Parathyroid adenoma (tissue), 2 donors: Measurements from ENCODE around the gene RHBG.

Experiments used
- H2AFZ ChIP-seq: fragments of 300-600 bp; sonication (generic); one replicate; pipeline ENCODE4 v1.7.0; 2017; ENCODE audit warnings: antibody characterized with exemption, mild to moderate bottlenecking
- H3K27ac ChIP-seq: fragments of 300-600 bp; sonication (generic); one replicate; pipeline ENCODE4 v1.7.0; 2017
- H3K27me3 ChIP-seq: fragments of 300-600 bp; sonication (generic); one replicate; pipeline ENCODE4 v1.7.0; 2017; ENCODE audit warnings: low read length; ENCODE audit not compliant: control insufficient read depth, insufficient read depth
- H3K36me3 ChIP-seq: fragments of 300-600 bp; sonication (generic); one replicate; pipeline ENCODE4 v1.7.0; 2017; ENCODE audit warnings: low read length; ENCODE audit not compliant: control insufficient read depth, insufficient read depth
- H3K4me1 ChIP-seq: fragments of 300-600 bp; sonication (generic); one replicate; pipeline ENCODE4 v1.7.0; 2017; ENCODE audit warnings: control low read depth
- H3K4me2 ChIP-seq: fragments of 300-600 bp; sonication (generic); one replicate; pipeline ENCODE4 v1.7.0; 2017; ENCODE audit warnings: low read length
- H3K4me3 ChIP-seq: fragments of 300-600 bp; sonication (generic); one replicate; pipeline ENCODE4 v1.7.0; 2017; ENCODE audit warnings: low read depth, low read length
- H3K79me2 ChIP-seq: fragments of 300-600 bp; sonication (generic); one replicate; pipeline ENCODE4 v1.7.0; 2017; ENCODE audit warnings: control low read depth
- H3K9ac ChIP-seq: fragments of 300-600 bp; sonication (generic); one replicate; pipeline ENCODE4 v1.7.0; 2017; ENCODE audit warnings: mild to moderate bottlenecking
- H3K9me3 ChIP-seq: fragments of 300-600 bp; sonication (generic); one replicate; pipeline ENCODE4 v1.7.0; 2017; ENCODE audit warnings: low read length; ENCODE audit not compliant: control insufficient read depth
- TF ChIP-seq, protein P1 (sequence below): fragments of 300-600 bp; sonication (generic); IDR thresholded peaks from one replicate; pipeline ENCODE4 v1.7.0; 2017; ENCODE audit warnings: antibody characterized with exemption, mild to moderate bottlenecking
- donor health status: primary hyperparathyroidism.

Gene RHBG

GRCh38 chr1:156418416-156419070 lies 49.5 kb downstream of the RHBG start:
- H3K79me2 ChIP-seq: no peaks in the 10 kb centered on the region
- no peaks in the 10 kb centered on the region for H3K9me3 ChIP-seq
- no peak overlapping the region for H3K4me2 ChIP-seq
- H3K4me3 ChIP-seq: no peak overlapping the region
- H3K9ac ChIP-seq: no peak overlapping the region
- H3K27ac ChIP-seq: no peak overlapping the region
- no peaks in the 10 kb centered on the region for H3K36me3 ChIP-seq
- H2AFZ ChIP-seq: no peak overlapping the region
- peaks cover 7% of the 10 kb centered on the region for H3K27me3 ChIP-seq
- peaks cover 5% of the 10 kb centered on the region for H3K4me1 ChIP-seq
- TF ChIP-seq, protein P1, sequence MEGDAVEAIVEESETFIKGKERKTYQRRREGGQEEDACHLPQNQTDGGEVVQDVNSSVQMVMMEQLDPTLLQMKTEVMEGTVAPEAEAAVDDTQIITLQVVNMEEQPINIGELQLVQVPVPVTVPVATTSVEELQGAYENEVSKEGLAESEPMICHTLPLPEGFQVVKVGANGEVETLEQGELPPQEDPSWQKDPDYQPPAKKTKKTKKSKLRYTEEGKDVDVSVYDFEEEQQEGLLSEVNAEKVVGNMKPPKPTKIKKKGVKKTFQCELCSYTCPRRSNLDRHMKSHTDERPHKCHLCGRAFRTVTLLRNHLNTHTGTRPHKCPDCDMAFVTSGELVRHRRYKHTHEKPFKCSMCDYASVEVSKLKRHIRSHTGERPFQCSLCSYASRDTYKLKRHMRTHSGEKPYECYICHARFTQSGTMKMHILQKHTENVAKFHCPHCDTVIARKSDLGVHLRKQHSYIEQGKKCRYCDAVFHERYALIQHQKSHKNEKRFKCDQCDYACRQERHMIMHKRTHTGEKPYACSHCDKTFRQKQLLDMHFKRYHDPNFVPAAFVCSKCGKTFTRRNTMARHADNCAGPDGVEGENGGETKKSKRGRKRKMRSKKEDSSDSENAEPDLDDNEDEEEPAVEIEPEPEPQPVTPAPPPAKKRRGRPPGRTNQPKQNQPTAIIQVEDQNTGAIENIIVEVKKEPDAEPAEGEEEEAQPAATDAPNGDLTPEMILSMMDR: no peak

GRCh38 chr1:156419854-156420204 lies 50.8 kb downstream of the RHBG start:
- H3K27me3 ChIP-seq: peaks cover 7% of the 10 kb centered on the region
- no peak overlapping the region for H3K4me2 ChIP-seq
- no peaks in the 10 kb centered on the region for H3K79me2 ChIP-seq
- no peak overlapping the region for H2AFZ ChIP-seq
- no peak overlapping the region for H3K27ac ChIP-seq
- H3K9me3 ChIP-seq: no peaks in the 10 kb centered on the region
- no peak overlapping the region for H3K4me3 ChIP-seq
- no peak overlapping the region for H3K9ac ChIP-seq
- peaks cover 5% of the 10 kb centered on the region for H3K4me1 ChIP-seq
- no peaks in the 10 kb centered on the region for H3K36me3 ChIP-seq
- TF ChIP-seq, protein P1: no peak

GRCh38 chr1:156420205-156421061 lies 51.4 kb downstream of the RHBG start:
- Histone ChIP-seq H3K4me3 (peak overlapping the region; percentile 33), H3K4me2 (peak overlapping the region; percentile 60), H3K9ac (no peak overlapping the region), H3K27ac (no peak overlapping the region), H3K36me3 (no peaks in the 10 kb centered on the region), H3K9me3 (no peaks in the 10 kb centered on the region), H3K4me1 (peaks cover 5% of the 10 kb centered on the region), H2AFZ (peak overlapping the region; percentile 42), H3K27me3 (peaks cover 7% of the 10 kb centered on the region), H3K79me2 (no peaks in the 10 kb centered on the region)
- TF ChIP-seq, protein P1: no peak

- H3K27me3 ChIP-seq: peaks cover 7% of the 10 kb centered on the region
- no peaks in the 10 kb centered on the region for H3K36me3 ChIP-seq
- no peaks in the 10 kb centered on the region for H3K79me2 ChIP-seq
- H3K9ac ChIP-seq: no peak overlapping the region
- TF ChIP-seq, protein P1: no peak
- H3K4me2 ChIP-seq: peak overlapping the region; percentile 60
- peaks cover 5% of the 10 kb centered on the region for H3K4me1 ChIP-seq
- H3K27ac ChIP-seq: no peak overlapping the region
- peak overlapping the region; percentile 42 for H2AFZ ChIP-seq
- H3K9me3 ChIP-seq: no peaks in the 10 kb centered on the region
- peak overlapping the region; percentile 33 for H3K4me3 ChIP-seq
Measured at GRCh38 chr1:156421062-156421938, 52.3 kb downstream of the RHBG start.
